Measurements from ENCODE around the gene CCNYL1.

The CCNYL1 gene

GRCh38 chr2:207767461-207768167 lies 56.2 kb downstream of the CCNYL1 start:
- peak; percentile 48 for DNase-seq

DNA sequence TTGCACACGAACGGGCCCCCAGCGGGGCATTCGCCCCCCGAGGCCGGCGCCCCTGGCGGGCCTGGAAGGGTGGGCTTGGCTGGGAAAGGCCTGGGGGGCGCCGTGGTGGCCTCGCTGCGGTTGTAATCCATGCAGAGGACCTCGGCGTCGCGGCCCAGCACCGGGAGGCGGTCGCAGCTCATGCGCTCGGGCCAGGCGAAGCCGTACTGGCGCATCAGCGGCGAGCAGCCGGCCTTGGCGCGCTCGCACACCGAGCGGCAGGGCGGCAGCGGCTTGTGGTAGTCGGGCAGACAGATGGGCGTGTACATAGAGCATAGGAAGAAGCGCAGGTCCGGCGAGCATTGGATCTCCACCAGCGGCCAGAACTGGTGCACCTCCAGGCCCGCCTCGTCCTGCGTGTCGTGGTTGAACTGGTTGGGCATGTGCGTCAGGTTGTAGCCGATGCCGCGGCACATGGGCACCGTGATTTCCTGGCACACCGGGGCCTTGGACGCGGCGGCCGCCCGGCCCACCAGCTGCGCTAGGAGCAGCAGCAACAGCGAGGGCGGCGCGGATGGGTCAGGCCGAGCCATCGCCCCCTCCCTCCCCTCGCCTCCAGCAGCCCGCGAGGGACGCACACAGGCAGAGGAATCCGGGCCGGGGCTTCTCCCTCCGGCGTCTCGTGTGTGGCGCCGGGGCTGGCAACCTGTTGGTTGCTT lies 56.9 kb downstream of the CCNYL1 start:
- DNase-seq: peak; percentile 45

GRCh38 chr2:207768866-207769596 lies 57.6 kb downstream of the CCNYL1 start:
- DNase-seq: peak; percentile 15

DNA sequence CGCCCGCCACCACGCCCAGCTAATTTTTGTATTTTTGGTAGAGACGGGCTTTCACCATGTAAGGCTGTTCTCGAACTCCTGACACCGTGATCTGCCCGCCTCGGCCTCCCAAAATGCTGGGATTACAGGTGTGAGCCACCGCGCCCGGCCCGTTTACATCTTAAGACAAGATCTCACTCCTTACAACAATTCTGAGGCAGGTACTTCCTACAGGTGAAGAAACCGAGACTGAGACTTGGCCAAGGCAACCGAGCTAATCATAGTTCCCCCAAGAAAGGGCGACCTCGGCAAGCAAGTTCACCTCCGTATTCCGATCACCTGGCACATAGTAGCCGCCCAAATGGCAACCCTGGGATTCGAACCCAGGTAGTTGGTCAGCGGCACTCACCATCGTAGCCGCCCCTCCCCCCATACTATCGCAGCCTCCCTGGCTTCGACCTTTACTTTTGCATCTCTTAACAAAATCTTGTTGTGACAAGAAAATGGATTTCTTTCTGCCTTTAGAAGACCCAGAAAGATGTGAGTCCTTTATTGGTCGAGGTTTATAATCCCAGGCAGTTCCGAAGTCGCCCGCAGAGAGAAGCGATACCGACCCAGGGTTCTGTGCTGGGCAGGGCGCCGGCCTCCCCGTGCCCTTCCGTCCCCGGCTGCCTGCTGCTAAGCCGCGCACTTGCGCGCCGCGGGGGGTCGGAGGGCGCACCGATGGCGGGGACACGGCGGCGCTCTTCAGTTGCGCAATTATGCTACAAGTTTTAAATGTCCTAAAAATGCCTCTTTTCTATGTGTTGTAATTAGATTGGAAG lies 59.4 kb downstream of the CCNYL1 start:
- no peak for DNase-seq

DNA sequence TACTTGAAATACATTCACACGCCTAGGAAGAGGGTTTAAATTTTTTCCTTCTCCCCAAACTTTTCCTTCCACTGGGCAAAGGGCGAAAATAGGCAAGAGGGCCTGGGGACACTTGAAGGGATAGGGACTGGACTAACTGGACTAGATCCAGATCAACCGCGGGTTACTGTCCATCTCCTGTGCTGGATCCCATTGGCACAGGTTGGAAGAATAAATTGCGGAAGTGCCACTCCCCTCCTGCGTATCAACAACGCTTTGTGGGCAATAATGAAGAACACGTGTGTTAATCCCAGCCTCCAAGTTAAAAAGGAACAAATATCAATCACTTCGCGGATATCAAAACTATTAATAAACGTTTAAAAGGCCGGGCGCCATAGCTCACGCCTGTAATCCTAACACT lies 60.0 kb downstream of the CCNYL1 start:
- no peak for DNase-seq

- no peak for DNase-seq
These were observed 60.8 kb downstream of the CCNYL1 start for GRCh38 chr2:207772081-207772843.

- DNase-seq: no peak
These were observed 61.4 kb downstream of the CCNYL1 start for GRCh38 chr2:207772844-207773205.

DNA sequence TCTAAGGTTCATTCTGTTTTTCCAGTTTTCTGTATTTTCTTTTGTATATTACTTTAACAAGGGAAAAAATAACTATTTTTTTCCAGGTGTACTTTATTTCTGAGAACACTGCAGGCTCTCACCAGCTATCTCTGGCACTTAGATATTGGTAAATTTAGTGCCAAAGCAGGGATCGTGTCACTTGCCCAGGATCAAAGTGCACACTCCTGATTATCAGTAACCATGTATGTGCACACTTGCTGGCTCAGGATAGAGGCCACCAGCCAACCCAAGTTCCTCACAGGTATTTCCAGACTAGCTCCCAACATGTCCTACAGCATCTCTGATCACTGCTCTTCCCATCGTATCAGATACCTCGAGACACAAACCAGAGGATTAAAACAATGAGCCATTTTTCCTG lies 64.0 kb downstream of the CCNYL1 start:
- DNase-seq: no peak

GRCh38 chr2:207777124-207777523 lies 65.7 kb downstream of the CCNYL1 start:
- DNase-seq: peak; percentile 35

DNA sequence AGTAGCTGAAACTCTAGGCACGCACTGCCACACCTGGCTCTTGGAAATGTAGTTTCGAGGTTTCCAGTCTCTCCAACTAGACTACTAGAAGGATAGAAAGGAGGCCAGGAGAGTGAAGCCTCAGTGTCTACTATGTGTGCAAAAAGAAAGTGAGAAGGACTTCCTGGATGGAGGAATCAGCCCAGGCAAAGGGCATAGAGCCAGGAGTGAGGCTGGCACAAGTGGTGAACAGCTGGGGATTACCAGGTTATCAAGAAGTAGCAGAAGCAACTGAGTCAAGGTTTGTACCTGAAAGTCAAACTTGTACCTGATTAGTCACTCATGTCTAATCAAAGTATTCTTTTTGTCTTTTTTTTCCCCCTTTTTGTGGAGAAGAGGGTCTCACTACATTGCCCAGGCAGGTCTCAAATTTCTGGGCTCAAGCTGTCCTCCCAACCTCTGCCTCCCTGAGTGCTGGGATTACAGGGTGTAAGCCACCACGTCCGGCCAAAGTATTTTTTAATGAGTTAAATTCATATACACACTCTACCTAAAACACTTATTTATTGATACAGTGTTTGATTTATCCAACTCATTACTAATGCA lies 67.0 kb downstream of the CCNYL1 start:
- no peak for DNase-seq

DNA sequence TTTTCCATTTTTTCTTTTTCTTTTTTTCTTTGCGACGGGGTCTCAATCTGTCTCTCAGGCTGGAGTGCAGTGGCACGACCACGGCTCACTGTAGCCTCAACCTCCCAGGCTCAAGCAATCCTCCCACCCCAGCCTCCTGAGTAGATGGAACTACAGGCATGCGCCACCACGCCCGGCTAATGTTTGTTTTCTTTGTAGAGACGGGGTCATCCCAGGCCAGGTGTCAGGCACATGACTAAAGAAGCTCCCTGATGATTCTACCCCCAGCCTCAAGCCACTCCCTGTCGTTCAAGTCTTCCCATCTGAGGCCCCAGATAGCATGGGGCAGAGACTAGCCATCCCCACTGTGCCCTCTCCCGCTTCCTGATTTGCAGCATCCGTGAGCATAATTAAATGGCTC lies 68.1 kb downstream of the CCNYL1 start:
- no peak for DNase-seq

DNA sequence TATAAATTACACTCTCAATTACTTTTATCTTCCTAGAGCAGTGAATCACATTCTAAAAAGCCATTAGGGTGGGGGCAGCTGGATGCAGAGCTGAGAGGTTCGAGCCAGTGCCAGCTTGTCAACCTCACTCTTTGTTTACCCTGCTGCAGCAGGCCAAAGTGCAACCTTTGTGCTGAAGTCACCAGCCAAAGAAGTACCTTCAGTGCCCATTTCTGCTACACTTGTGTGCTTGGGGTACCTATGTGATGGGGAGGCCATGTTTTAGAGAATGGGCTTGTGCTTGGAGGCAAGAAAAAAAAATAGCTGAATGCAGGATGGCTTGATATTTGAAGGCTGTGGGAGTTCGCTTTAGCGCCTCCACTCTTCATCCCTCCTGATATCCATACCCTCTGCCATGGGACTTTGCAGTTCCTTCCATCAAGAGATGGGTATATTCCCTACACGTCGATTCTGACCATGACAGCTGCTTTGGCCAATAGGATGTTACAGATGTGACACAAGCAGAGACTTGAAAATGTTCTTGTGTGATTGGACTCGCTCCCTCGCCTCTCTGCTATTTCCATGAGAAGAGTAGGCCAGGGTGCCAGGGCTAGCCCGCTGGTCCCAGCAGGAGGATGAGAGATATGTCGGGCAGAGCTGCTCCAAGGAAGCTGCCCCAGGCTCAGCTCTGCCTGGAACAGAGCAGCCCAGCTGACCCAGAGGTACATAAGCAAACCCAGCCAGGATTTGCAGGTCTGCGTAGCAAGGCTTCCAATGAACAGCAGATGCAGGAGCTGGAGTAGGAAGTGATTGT lies 71.0 kb downstream of the CCNYL1 start:
- peak; percentile 28 for DNase-seq

DNA sequence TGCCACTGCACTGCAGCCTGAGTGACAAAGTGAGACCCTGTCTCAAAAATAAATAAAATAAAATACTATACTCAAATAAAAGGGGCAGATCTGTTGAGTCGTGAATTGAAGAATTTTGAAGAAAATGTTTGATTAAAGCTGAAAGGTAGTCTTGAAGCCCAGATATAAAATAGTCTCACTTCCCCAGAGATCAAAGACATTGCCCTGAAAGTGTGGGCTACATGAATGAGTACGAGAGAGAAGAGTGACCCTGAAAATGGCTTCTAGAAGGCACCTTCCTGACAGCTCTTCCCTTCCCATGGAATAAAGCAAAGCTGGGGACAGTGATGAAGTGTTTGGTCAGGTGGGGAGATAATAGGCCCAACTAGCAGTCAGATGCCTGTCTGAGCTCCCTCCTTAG lies 72.1 kb downstream of the CCNYL1 start:
- no peak for DNase-seq

DNA sequence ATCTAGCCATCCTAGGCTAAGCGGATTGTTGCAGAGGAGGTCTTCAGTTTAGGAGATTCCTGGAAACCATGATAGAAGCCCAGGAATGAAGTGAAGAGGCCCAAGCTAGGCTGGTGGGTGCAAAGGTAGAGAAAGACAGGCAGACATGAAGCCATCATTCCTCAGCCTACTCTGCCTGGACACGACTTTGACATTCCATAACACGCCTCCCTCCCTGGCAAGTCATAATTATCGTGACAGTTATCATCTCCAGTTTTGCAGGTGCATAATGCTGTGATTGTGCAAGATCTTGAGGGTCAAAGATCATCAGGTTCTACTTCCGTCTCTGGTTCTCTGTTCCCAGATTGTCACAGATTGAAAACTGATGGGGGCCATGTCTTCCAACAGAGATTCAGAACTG lies 73.5 kb downstream of the CCNYL1 start:
- DNase-seq: no peak

GRCh38 chr2:207787017-207787416 lies 75.6 kb downstream of the CCNYL1 start:
- no peak for DNase-seq

- no peak for DNase-seq
These were observed 76.4 kb downstream of the CCNYL1 start for GRCh38 chr2:207787800-207788199.

GRCh38 chr2:207790898-207791297 lies 79.5 kb downstream of the CCNYL1 start:
- DNase-seq: no peak

DNA sequence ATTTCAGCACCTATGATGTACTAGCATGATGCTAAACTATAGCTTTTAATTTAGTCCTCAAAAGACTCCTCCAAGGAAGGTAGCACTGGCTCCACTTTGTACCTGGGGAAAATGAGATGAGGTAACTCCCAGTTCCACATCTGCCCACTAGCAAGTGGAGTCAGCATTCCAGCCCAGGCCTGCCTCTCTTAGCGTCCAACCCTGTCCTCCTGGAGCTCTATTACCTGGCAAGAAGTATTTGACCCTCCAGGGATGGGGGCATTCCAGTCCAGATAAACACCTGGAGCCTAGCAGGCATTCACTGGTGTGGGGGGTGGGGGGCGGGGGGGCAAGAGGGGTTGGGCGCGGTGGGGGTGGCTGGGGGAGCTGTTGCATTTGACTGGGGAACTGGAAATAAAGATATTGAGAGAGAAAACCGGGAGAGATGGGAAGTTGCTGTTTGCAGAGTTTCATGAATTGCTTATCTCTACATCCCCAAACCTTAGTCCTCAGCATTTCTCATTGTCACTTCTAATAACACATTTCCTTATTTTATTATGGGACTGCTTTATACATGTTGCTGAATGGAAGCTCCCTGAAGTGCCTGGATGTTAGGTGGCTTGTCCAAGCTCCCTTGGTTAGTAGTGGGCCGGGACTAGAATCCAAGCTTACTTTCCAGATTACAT lies 80.3 kb downstream of the CCNYL1 start:
- DNase-seq: no peak

DNA sequence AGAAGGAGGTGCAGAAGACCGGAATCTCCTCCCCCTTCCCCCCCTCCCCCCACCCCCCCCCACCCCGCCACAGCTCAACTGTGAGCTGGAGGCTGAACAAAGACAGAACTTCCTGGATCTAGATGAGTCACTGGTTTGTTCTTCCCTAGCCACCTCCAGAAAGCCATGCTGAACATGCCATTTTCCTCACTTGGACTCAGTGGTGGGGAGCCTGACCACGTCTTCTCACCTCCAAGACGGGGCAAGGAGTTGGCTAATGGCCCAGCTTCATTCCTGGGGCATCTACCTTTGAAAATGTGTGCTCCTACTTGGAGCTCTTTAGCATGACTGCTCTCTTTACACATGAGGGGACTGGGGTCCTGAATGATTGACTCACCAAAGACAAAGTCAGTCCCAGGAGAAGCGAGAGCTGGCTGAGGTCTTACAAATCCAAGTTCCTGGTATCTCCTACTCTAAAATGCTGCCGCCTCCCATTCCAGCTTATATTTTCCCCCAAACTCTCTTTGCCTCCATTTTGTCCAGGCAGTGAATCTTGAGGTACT lies 80.9 kb downstream of the CCNYL1 start:
- no peak for DNase-seq
